Activated naive CD4-positive, alpha-beta T cell treated with anti-CD3 and anti-CD28 coated beads, Interleukin-2, amount 50 U/mL, for 24 hours (primary cell): ENCODE results near the gene PPT1.
A peak's percentile ranks its signal among the peaks of the same experiment; 100 is the strongest.

ENCODE experiments used
- H3K27ac Mint-ChIP-seq: one replicate; pipeline ENCODE4 v1.8.0; 2021; ENCODE audit warnings: mild to moderate bottlenecking, mixed read lengths
- H3K27me3 Mint-ChIP-seq: one replicate; pipeline ENCODE4 v1.8.0; 2021; ENCODE audit warnings: mixed read lengths
- H3K36me3 Mint-ChIP-seq: one replicate; pipeline ENCODE4 v1.8.0; 2021; ENCODE audit warnings: mixed read lengths
- H3K4me1 Mint-ChIP-seq: one replicate; pipeline ENCODE4 v1.8.0; 2021; ENCODE audit warnings: mixed read lengths
- H3K4me3 Mint-ChIP-seq: one replicate; pipeline ENCODE4 v1.8.0; 2021; ENCODE audit warnings: mild to moderate bottlenecking, mixed read lengths
- H3K9me3 Mint-ChIP-seq: one replicate; pipeline ENCODE4 v1.8.0; 2021; ENCODE audit warnings: mixed read lengths

PPT1 gene

DNA sequence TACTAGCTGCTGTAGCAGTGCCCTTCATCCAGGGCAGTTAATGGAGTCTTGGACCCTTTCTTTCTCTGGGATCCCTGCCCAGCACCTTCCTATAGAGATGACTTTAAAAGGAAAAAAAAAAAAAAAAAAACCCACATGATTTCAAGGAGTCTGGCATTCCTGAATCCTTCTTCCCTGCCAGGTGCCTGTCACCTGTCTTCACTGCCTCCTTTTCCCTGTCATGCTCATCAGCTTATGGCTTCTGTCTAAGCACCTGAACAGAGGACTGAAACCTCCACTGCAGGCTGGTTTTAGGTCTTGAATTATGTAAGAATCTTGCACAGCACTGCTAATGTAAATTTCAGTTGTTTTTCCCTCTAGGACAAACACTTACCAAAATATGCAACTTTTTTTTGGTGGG is 24.9 kb downstream of the PPT1 start:
- Mint-ChIP-seq H3K4me1 (peaks cover 26% of the 10 kb centered on the region), H3K27me3 (no peaks in the 10 kb centered on the region), H3K9me3 (no peaks in the 10 kb centered on the region), H3K4me3 (no peak overlapping the region), H3K36me3 (peaks cover 14% of the 10 kb centered on the region), H3K27ac (peak overlapping the region; percentile 23)

- Mint-ChIP-seq H3K9me3 (no peaks in the 10 kb centered on the region), H3K27ac (peak overlapping the region; percentile 72), H3K4me3 (no peak overlapping the region), H3K4me1 (peaks cover 52% of the 10 kb centered on the region), H3K36me3 (peaks cover 42% of the 10 kb centered on the region), H3K27me3 (no peaks in the 10 kb centered on the region)
Measured at GRCh38 chr1:40067851-40068250, 29.2 kb downstream of the PPT1 start.

- Mint-ChIP-seq H3K4me3 (peak overlapping the region; percentile 20), H3K9me3 (no peaks in the 10 kb centered on the region), H3K4me1 (peaks cover 59% of the 10 kb centered on the region), H3K27ac (peak overlapping the region; percentile 94), H3K27me3 (no peaks in the 10 kb centered on the region), H3K36me3 (peaks cover 40% of the 10 kb centered on the region)
Measured at GRCh38 chr1:40067023-40067422, 30.0 kb downstream of the PPT1 start.

DNA sequence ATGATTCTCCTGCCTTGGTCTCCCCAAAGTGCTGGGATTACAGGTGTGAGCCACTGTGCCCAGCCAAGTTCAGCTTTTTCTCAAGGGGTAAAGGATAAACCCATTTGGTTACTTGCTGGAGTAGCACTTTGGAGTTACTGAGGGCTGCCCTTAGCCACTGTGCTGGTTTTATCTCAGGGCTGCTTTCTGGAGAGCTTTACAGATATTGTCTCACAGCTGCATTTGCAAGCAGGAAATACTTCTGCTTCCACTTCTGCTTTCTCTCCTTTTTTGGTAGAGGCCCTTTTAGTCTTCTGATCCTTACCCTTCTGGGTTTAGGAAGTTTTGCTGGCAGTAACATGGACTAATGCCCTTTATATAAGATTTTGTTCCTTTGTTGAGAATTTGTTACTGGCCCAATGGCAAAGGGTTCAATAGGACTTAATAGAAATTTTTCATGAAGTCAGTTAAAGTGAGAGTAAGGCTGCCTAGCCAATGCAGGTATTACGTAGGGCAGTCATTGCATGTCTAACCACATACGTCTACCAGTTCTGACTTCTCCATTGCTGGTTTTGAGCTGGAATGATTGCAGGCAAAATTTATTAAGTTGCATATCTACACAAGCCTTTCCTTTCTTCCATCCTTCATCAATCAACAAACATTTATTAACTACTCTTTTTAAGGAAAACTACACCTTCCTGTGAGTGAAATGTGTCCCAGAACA is 32.1 kb downstream of the PPT1 start:
- Mint-ChIP-seq H3K9me3 (no peaks in the 10 kb centered on the region), H3K36me3 (peaks cover 46% of the 10 kb centered on the region), H3K4me3 (peak overlapping the region; percentile 72), H3K27ac (peak overlapping the region; percentile 96), H3K27me3 (no peaks in the 10 kb centered on the region), H3K4me1 (peaks cover 80% of the 10 kb centered on the region)

- peak overlapping the region; percentile 82 for H3K4me3 Mint-ChIP-seq
- no peaks in the 10 kb centered on the region for H3K27me3 Mint-ChIP-seq
- H3K4me1 Mint-ChIP-seq, result peaks cover 94% of the 10 kb centered on the region
- no peaks in the 10 kb centered on the region for H3K9me3 Mint-ChIP-seq
- H3K36me3 Mint-ChIP-seq, result peaks cover 40% of the 10 kb centered on the region
- H3K27ac Mint-ChIP-seq, result peak overlapping the region; percentile 90
Measured at GRCh38 chr1:40059960-40060750, 36.9 kb downstream of the PPT1 start.

DNA sequence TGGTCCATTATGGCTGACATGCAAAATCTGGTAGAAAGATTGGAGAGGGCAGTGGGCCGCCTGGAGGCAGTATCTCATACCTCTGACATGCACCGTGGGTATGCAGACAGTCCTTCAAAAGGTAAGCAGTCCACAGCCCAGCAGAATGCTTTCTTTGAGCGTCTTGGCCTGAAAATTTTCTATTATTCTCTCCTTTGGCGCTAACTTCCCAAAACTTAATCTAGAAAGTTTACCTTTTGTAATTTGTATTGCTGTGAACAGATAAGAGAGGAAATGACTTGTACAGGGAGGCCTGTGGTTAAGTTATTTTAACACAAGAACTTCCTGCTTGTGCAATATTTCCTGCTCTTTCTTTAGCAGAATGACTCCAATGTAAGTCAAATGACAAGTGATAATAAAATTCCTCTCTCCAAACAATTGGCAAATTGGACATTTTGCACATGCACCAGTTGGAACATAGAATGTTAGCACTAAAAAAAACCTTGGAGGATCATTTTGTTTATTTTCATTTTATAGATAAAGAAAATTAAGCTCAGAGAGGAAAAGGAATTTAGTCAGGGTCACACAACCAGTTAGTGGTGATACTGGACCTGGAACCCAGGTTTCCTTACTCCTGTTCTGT is 37.6 kb downstream of the PPT1 start:
- peaks cover 40% of the 10 kb centered on the region for H3K36me3 Mint-ChIP-seq
- H3K27ac Mint-ChIP-seq, result peak overlapping the region; percentile 90
- peaks cover 94% of the 10 kb centered on the region for H3K4me1 Mint-ChIP-seq

GRCh38 chr1:40058453-40059337 is 38.4 kb downstream of the PPT1 start:
- peaks cover 94% of the 10 kb centered on the region for H3K4me1 Mint-ChIP-seq
- no peaks in the 10 kb centered on the region for H3K9me3 Mint-ChIP-seq
- H3K4me3 Mint-ChIP-seq, result peak overlapping the region; percentile 82
- peaks cover 32% of the 10 kb centered on the region for H3K36me3 Mint-ChIP-seq
- H3K27me3 Mint-ChIP-seq, result no peaks in the 10 kb centered on the region
- H3K27ac Mint-ChIP-seq, result peak overlapping the region; percentile 90

More for the DNA sequence above, 37.6 kb downstream of the PPT1 start:
- H3K27me3 Mint-ChIP-seq, result no peaks in the 10 kb centered on the region
- peak overlapping the region; percentile 82 for H3K4me3 Mint-ChIP-seq
- no peaks in the 10 kb centered on the region for H3K9me3 Mint-ChIP-seq

- peak overlapping the region; percentile 90 for H3K27ac Mint-ChIP-seq
- no peaks in the 10 kb centered on the region for H3K9me3 Mint-ChIP-seq
- peaks cover 29% of the 10 kb centered on the region for H3K36me3 Mint-ChIP-seq
- peaks cover 94% of the 10 kb centered on the region for H3K4me1 Mint-ChIP-seq
- no peaks in the 10 kb centered on the region for H3K27me3 Mint-ChIP-seq
- peak overlapping the region; percentile 82 for H3K4me3 Mint-ChIP-seq
Measured at GRCh38 chr1:40058097-40058452, 39.0 kb downstream of the PPT1 start.

DNA sequence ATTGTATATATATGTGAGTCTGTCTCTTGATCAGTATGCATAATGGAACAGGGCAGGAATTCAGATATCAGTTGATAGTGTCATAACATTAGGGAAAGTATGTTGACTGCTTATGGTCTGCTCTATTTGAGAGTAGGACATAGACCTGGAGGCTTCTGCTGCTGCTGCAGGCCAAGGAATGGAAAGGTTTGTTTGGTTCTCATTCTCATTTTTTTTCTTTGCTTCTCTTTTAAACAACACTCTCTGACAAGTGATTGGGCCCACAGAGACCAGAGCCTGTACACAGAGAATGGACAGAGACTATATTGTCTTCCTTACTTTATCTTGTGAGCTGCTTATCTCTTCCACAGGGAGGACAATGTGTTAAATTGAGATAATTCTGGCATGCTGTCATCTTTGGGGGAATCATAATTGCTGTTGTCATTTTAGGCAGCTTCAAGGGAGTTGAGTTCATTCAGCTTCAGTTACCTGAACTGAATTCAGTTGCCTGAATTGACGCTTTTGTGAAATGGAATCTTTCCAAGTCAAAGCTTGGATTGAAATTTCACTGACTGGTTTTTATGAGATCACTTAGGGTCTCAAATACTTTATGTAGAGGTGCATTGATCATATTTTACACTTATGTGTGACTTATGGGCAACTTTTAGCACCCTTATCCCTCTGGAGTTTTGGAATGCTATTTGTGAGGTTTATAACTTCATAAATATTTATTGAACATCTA is 39.6 kb downstream of the PPT1 start:
- no peaks in the 10 kb centered on the region for H3K9me3 Mint-ChIP-seq
- peaks cover 29% of the 10 kb centered on the region for H3K36me3 Mint-ChIP-seq
- peak overlapping the region; percentile 82 for H3K4me3 Mint-ChIP-seq
- H3K27me3 Mint-ChIP-seq, result no peaks in the 10 kb centered on the region
- H3K4me1 Mint-ChIP-seq, result peaks cover 96% of the 10 kb centered on the region
- peak overlapping the region; percentile 90 for H3K27ac Mint-ChIP-seq

DNA sequence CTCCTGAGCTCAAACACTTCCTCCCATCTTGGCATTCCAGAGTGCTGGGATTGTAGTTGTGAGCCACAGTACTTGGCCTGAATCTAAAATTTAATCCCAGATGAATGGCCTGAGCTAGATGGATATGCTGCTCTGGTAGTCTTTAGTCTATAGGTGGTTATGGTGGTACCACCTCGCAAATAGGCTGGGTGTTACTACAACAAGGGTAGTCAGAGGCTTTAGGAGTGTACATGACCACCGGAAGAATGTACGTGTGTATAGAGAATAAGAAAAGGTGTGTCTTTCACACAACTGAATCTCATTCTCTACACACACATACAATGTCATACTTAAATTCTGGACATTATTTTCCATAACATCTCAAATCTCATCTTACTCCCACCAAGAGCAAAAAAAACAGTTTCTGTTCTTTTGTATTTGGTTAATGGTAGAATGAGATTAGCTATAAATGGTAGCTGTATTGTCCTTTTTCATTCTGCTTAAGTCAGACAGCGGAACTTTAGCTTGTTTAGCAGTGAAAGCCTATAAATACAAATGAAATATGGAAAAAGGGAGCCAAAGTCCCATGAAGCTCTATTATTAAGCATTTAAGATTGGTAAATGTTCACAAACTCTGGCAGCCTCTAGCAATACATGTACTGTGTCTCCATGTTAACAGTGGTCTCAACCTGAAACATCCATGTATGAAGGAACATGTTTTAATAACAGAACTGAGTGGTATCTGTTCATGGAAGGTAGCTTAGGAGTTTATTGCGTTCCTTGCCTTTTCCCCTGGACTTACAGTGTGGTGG is 40.3 kb downstream of the PPT1 start:
- Mint-ChIP-seq H3K4me1 (peaks cover 96% of the 10 kb centered on the region), H3K4me3 (peak overlapping the region; percentile 82), H3K36me3 (peaks cover 26% of the 10 kb centered on the region), H3K27me3 (no peaks in the 10 kb centered on the region), H3K27ac (peak overlapping the region; percentile 90), H3K9me3 (no peaks in the 10 kb centered on the region)

- no peaks in the 10 kb centered on the region for H3K27me3 Mint-ChIP-seq
Measured at GRCh38 chr1:40053138-40053887, 43.7 kb downstream of the PPT1 start.

GRCh38 chr1:40050863-40051262 is 46.2 kb downstream of the PPT1 start:
- peak overlapping the region; percentile 49 for H3K4me3 Mint-ChIP-seq
- H3K4me1 Mint-ChIP-seq, result peaks cover 86% of the 10 kb centered on the region
- H3K9me3 Mint-ChIP-seq, result no peaks in the 10 kb centered on the region
- no peaks in the 10 kb centered on the region for H3K27me3 Mint-ChIP-seq
- peak overlapping the region; percentile 87 for H3K27ac Mint-ChIP-seq
- H3K36me3 Mint-ChIP-seq, result peaks cover 21% of the 10 kb centered on the region

More at GRCh38 chr1:40053138-40053887, 43.7 kb downstream of the PPT1 start:
- peak overlapping the region; percentile 61 for H3K27ac Mint-ChIP-seq
- no peak overlapping the region for H3K4me3 Mint-ChIP-seq
- H3K36me3 Mint-ChIP-seq, result peaks cover 23% of the 10 kb centered on the region
- peaks cover 91% of the 10 kb centered on the region for H3K4me1 Mint-ChIP-seq
- no peaks in the 10 kb centered on the region for H3K9me3 Mint-ChIP-seq

DNA sequence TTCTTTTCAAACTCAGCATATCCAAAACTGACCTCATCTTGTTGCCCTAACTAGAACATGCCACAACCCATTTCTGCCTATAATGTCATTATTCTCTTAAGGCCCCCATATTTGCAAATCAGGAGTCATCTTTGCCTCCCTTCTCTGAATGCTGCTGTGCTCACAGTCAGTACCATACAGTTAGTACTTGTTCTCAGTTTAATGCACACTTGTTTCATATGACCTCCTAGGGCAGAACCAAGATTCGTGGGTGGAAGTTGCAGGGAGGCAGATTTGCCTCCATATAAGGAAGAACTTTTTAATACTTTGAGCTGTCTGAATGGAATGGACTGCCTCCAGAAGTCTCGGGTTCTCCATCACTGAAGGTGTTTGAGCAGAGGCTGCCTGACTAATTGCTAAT is 47.3 kb downstream of the PPT1 start:
- Mint-ChIP-seq H3K4me3 (peak overlapping the region; percentile 47), H3K27me3 (no peaks in the 10 kb centered on the region), H3K36me3 (peaks cover 20% of the 10 kb centered on the region), H3K9me3 (no peaks in the 10 kb centered on the region), H3K27ac (peak overlapping the region; percentile 59), H3K4me1 (peaks cover 88% of the 10 kb centered on the region)
